Measurements from ENCODE around the gene GULP1.

GRCh38 chr2:188388831-188389230 lies 97.2 kb downstream of the GULP1 start:
- TF ChIP-seq CTCF (conservative IDR thresholded peaks at IDR 0.05 in 1 of 2, IDR thresholded peaks at IDR 0.05 in 1 of 2; ENCODE audit: low read depth in 1 of 2, low read length in 2 of 2) = no peak
- TF ChIP-seq EZH2 (IDR thresholded peaks at IDR 0.05; ENCODE audit: low read length, missing control alignments) = no peak
